Measurements from ENCODE around the gene ADGRD1. TPM values are rescaled to one million over a fixed set of nuclear protein-coding genes. Genes with fewer than 3 reads are reported as not detected.

Gene ADGRD1
- total RNA-seq, 1 donor from 2014 or later, result 46.9 TPM

DNA sequence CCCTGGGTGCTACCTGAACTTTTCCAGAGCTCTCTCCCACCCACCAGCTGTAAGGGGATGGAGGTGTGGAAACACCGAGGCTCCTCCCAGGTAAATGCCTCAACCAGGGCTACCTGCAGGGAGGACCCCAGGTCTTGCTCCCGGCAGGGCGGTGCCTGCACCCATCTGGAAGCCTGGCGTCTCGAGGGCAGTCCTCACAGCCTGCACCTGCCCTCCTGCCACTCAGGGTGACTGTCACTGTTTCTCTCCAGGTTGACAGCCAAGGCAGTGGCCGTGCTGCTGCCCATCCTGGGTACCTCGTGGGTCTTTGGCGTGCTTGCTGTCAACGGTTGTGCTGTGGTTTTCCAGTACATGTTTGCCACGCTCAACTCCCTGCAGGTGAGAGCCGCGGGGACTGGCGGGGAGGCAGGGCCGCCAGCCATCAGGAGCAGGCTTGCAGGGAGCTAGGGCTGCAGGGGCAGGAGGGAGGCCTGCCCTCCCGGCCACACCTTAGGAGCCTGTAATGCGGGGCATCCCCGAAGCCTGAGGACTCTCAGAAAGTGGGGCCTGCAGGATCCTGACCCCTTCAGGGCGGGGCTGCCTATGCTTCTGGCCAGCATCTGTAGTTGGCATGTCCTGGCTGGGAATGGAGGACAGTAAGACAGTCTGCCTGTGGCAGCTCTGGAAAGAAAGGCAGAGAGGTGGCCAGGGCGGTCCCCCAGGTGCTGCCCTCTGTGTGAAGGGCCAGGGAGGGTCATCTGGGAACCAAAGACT lies 182.3 kb downstream of the ADGRD1 start:
- no peaks in the 10 kb centered on the region for H3K27me3 ChIP-seq
- DNase-seq (ENCODE audit: low spot score in 2 of 2), result no peak
- H3K36me3 ChIP-seq, result no peaks in the 10 kb centered on the region
- TF ChIP-seq, protein P1, sequence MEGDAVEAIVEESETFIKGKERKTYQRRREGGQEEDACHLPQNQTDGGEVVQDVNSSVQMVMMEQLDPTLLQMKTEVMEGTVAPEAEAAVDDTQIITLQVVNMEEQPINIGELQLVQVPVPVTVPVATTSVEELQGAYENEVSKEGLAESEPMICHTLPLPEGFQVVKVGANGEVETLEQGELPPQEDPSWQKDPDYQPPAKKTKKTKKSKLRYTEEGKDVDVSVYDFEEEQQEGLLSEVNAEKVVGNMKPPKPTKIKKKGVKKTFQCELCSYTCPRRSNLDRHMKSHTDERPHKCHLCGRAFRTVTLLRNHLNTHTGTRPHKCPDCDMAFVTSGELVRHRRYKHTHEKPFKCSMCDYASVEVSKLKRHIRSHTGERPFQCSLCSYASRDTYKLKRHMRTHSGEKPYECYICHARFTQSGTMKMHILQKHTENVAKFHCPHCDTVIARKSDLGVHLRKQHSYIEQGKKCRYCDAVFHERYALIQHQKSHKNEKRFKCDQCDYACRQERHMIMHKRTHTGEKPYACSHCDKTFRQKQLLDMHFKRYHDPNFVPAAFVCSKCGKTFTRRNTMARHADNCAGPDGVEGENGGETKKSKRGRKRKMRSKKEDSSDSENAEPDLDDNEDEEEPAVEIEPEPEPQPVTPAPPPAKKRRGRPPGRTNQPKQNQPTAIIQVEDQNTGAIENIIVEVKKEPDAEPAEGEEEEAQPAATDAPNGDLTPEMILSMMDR (IDR thresholded peaks at IDR 0.05), result no peak
- intact Hi-C loops (cut with DNase I), result no loop called here
- no peaks in the 10 kb centered on the region for H3K9me3 ChIP-seq
- H3K27ac ChIP-seq, result no peak overlapping the region
- peaks cover 0 to 5% of the 10 kb centered on the region in 2 donors for H3K4me1 ChIP-seq
- H3K4me3 ChIP-seq, result no peak overlapping the region

DNA sequence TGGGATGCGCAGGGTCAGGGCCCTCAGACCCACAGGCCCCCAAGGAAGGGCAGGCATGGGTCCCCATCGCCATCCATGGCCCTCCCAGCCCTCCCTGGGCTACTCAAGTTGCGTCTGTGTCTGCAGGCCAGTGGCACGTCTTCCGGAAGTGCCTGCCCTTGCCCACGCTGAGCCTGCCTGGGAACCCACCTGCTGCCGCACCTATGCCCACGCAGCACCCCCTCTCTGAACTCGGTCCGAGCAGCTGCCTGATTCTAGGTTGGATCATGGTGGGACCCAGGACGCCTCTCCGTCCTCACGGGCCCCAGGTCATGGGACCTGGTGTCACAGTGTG lies 182.8 kb downstream of the ADGRD1 start:
- H3K27me3 ChIP-seq, result no peaks in the 10 kb centered on the region
- DNase-seq (ENCODE audit: low spot score in 2 of 2), result no peak
- H3K4me1 ChIP-seq, result peaks cover 0 to 5% of the 10 kb centered on the region in 2 donors
- TF ChIP-seq, protein P1 (IDR thresholded peaks at IDR 0.05), result no peak
- H3K4me3 ChIP-seq, result no peak overlapping the region
- intact Hi-C loops (cut with DNase I), result no loop called here
- no peaks in the 10 kb centered on the region for H3K36me3 ChIP-seq
- no peak overlapping the region for H3K27ac ChIP-seq
- no peaks in the 10 kb centered on the region for H3K9me3 ChIP-seq

DNA sequence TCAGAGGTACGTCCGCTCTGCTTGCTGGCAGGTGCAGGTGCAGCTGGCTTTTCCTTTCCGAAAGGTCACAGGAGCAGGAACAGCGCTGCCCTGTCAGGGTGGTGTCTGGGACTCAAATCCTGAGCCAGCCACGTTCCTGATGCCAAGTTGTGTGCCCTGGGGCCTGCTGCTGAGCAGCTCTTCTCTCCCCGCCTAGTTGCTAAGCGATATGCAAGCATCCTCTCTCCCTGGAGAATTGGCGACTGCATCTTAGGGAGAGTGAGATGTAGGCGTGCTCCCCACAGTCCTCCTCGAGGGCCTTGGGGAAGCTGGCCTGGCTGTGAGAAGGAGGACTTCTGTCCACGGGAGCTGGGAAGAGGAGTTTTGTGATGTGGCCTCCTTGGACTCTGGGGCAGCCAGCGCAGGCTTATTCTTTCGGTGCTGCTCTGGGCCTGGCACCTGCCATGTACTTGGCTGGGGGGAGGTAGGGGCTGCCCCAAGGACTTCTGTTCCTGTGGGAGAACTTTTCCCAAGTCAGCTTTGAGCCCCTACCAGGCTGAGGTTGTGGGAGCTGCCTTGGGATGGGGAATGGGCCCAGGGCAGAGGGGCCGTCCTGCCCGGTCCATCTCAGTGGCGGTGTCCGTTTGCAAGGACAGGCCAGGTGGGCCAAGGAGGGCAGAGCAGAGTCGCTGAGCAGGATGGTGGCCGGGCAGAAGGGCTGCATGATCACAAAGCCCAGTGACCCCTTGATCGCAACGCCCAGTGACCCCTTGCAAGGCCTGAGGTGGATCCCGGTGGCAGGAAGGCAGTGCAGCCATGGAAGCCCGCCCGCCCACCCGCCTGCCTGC lies 183.5 kb downstream of the ADGRD1 start:
- Histone ChIP-seq H3K27ac (no peak overlapping the region), H3K27me3 (no peaks in the 10 kb centered on the region), H3K36me3 (no peaks in the 10 kb centered on the region), H3K4me3 (no peak overlapping the region), H3K4me1 (peaks cover 0 to under 1% of the 10 kb centered on the region in 2 donors), H3K9me3 (no peaks in the 10 kb centered on the region)
- TF ChIP-seq, protein P1 (IDR thresholded peaks at IDR 0.05), result no peak
- DNase-seq (ENCODE audit: low spot score in 2 of 2), result no peak
- intact Hi-C loops (cut with DNase I), result no loop called here

DNA sequence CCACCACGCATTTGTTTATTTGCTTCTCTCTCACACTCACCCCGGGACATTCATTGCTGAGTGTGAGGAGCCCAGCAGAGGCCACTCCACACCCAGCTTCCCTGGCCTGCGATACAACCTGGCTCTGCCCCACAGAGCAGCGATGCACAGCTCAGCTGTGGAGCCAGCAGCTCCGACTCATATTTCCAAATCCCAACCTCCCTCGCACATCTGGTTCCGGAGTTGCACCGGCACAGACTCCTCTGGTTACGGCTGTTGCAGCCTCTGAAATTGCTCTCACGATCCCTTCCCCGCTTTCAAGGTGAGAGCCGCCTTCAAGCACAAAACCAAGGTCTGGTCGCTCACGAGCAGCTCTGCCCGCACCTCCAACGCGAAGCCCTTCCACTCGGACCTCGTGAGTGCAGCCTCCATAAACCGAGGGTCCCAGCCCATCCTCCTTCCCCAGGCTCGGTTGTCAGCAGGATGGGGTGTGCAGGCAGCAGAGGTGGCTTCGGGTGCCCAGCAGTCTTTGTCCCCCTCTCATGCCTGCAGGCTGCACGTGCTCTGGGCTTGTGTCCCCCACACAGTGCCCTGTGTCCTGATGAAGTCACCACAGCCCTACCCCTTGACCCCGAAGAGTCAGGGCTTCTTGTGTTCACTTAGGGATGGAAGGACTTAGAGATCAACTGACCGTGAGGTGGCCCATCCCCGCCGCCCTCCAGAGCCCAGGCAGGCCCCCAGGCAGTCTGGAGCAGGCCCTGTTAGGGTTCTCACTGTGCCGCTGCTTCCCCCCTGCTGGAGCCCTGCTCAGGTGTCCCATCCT lies 184.3 kb downstream of the ADGRD1 start:
- intact Hi-C loops (cut with DNase I), result no loop called here
- H3K4me3 ChIP-seq, result no peak overlapping the region
- no peaks in the 10 kb centered on the region for H3K4me1 ChIP-seq
- H3K27ac ChIP-seq, result no peak overlapping the region
- H3K9me3 ChIP-seq, result no peaks in the 10 kb centered on the region
- no peaks in the 10 kb centered on the region for H3K36me3 ChIP-seq
- DNase-seq (ENCODE audit: low spot score in 2 of 2), result no peak
- TF ChIP-seq, protein P1 (IDR thresholded peaks at IDR 0.05), result no peak
- no peaks in the 10 kb centered on the region for H3K27me3 ChIP-seq

DNA sequence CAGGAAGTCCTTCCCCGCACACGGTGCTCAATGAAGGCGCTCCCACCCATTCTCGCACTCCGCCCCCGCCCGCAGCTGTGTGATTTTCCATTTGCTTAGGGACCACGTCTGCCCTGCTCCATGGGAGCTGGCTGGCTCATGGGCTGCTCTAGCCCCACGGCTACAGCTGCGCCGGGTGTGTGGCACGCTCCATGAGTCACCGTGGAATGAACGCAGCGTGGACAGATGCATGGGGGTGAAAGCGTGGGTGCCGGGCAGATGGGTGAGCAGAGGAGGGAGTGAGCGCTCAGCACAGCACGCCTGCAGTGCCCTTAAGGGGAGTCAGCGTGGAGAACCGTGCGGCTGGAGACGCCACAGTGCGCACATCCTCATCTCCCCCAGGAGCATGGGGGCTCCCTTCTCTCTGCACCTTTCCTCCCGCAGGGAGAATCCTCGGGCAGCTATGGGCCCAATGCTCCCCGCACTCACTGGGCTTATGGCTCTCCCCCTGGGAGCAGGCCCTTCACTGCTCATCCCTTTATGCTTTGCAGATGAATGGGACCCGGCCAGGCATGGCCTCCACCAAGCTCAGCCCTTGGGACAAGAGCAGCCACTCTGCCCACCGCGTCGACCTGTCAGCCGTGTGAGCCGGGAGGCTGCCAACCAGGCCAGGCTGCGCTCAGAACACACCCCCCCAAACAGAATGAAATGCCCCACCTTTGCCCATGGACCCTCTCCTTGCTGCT lies 185.1 kb downstream of the ADGRD1 start:
- Histone ChIP-seq H3K27me3 (no peaks in the 10 kb centered on the region), H3K9me3 (no peaks in the 10 kb centered on the region), H3K4me1 (no peaks in the 10 kb centered on the region), H3K36me3 (no peaks in the 10 kb centered on the region), H3K27ac (no peak overlapping the region), H3K4me3 (no peak overlapping the region)
- DNase-seq (ENCODE audit: low spot score in 2 of 2), result no peak
- intact Hi-C loops (cut with DNase I), result no loop called here
- TF ChIP-seq, protein P1 (IDR thresholded peaks at IDR 0.05), result no peak
